GM12875 (cell line): ENCODE measurements around the gene RTP4.

Experiments
- H3K4me3 ChIP-seq: one replicate; pipeline ENCODE4 v1.5.1; 2011; ENCODE audit warnings: low read depth, low read length, control low read depth
- CTCF ChIP-seq: IDR thresholded peaks from 2 replicates; pipeline ENCODE4 v1.5.1; 2011; ENCODE audit warnings: low read depth, mild to moderate bottlenecking, control low read depth, inconsistent platforms, low read length, moderate library complexity, borderline replicate concordance; ENCODE audit not compliant: insufficient read depth

RTP4 gene

DNA sequence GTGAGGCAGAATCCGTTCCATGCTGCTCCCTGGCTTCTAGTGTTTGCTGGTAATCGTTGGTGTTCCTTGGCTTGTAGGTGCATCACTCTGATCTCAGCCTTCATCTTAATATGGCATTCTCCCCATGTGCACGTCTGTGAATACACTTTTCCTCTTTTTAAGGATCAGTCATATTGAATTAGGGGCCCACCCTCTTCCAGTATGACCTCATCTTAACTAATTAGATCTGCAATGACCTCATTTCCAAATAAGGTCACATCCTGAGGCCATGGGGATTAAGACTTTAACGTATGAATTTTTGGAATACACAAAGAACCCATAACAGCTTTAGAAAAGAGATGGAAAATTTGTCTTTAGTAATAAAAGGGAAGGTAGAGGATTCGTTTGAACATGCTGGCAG, 42.6 kb upstream of the RTP4 start:
- no peak for TF ChIP-seq CTCF
- H3K4me3 ChIP-seq, result no peak overlapping the region

GRCh38 chr3:187327845-187328244, 40.3 kb upstream of the RTP4 start:
- TF ChIP-seq CTCF, result no peak

DNA sequence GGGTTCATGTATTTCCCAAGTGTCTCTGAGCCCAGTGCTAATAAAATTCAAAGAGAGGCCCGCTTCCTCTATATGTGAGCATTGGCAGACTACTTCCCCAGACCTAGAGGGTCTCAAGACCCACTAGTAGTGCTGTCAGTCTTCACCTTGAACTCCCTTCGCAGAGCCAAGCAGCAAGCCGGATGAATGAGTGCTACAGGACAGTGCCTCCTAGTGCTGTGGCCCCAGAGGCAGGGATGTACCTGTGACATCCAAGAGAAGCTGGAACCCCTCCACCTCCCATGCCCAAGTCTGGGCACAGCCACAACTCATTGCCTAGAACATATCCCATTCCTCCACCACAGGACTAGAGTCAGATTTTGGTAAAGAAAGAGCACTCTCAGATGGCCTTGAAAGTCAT, 39.5 kb upstream of the RTP4 start:
- TF ChIP-seq CTCF, result no peak
- no peak overlapping the region for H3K4me3 ChIP-seq

More at GRCh38 chr3:187327845-187328244, 40.3 kb upstream of the RTP4 start:
- H3K4me3 ChIP-seq, result no peak overlapping the region

GRCh38 chr3:187334904-187335303, 33.3 kb upstream of the RTP4 start:
- TF ChIP-seq CTCF, result no peak
- no peak overlapping the region for H3K4me3 ChIP-seq

DNA sequence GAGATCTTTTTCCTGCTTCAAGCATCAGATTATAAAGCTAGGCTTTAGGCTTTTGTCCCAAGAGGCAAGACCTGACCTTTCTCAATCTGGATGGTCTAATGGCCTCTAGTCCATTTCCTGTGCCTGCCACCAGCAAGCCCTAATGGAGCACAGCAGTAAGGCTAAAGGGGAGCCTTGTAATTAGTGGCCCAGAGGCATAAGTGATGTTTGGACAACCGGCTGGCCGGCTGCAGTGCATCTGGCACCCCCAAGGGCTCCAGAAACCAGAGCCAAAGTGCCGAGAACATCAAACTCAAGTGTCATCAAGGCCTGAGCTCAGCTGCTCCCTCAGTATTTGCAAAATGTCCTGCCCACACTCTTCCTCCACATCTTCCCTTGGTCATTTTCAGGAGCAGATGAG, 31.9 kb upstream of the RTP4 start:
- TF ChIP-seq CTCF, result no peak
- H3K4me3 ChIP-seq, result no peak overlapping the region

GRCh38 chr3:187340578-187340977, 27.6 kb upstream of the RTP4 start:
- no peak for TF ChIP-seq CTCF
- no peak overlapping the region for H3K4me3 ChIP-seq

DNA sequence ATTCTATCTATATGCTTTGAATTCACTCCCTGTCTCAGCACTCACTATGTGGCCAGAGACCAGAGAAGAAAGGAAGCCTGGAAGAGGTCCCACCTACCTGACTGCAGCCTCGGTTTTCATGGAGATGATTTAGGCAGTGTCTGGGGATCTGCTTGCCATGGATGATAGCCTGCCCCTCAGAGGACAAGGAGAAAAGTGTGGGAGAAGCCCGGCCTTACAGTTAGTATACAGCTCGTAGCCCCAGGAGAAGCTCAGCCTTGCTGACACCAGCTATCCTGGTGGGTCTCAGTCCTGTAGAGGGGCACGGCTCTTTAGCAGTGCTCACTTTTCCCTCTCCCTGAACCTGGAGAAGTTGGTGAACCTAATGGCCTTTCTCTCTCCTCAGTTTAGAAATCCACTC, 25.9 kb upstream of the RTP4 start:
- TF ChIP-seq CTCF, result no peak
- no peak overlapping the region for H3K4me3 ChIP-seq
